Measurements from ENCODE around the gene RAI14. TPM values are rescaled to one million over a fixed set of nuclear protein-coding genes. Genes with fewer than 3 reads are reported as not detected.

RAI14 gene
- total RNA-seq, 4 donors from 2014 or later, result 1.1 to 3.6 (median 1.7) TPM

DNA sequence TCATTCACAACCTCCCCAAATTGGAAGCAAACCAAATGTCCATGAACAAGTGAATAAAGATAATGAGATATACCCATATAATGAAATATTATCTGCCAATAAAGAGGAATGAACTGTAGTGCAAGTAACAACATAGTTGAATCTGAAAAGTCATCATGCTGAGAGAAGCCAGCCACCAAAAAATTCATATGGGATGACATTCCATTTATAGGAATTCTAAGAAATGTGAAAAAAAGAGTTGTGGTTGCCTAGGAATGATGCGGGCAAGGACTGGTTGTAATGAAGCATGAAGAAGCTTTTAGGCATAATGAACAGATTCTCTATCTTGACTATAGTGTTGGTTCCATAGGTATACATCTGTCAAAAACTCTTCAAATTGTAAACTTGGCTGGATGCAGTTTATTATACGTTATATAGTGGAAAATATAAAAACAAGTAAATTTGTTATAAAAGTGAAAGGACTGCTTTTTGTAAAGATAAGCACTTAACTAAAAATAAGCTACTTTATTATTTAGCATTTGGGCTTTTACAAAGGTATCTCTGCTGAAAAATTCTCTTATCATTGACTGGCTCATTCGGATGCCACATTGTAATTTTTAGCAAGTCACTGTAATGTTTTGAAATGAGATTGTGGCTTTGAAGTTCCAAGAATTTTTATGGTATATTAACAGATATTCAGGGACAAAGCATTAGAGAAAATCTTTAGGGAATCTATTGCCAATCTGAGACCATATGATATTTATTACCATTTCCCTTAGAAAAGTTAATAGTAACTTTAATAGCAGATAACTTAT is 161.6 kb downstream of the RAI14 start:
- no peak for ATAC-seq
- Histone ChIP-seq H3K9me3 (no peaks in the 10 kb centered on the region), H3K4me3 (no peak overlapping the region), H3K4me1 (no peaks in the 10 kb centered on the region), H3K27me3 (no peaks in the 10 kb centered on the region), H3K36me3 (no peaks in the 10 kb centered on the region), H3K27ac (no peak overlapping the region)
- in situ Hi-C loops (cut with MboI; ENCODE audit: low sequenced_read_pairs in 4 of 4), result no loop called here
- TF ChIP-seq, protein P1, sequence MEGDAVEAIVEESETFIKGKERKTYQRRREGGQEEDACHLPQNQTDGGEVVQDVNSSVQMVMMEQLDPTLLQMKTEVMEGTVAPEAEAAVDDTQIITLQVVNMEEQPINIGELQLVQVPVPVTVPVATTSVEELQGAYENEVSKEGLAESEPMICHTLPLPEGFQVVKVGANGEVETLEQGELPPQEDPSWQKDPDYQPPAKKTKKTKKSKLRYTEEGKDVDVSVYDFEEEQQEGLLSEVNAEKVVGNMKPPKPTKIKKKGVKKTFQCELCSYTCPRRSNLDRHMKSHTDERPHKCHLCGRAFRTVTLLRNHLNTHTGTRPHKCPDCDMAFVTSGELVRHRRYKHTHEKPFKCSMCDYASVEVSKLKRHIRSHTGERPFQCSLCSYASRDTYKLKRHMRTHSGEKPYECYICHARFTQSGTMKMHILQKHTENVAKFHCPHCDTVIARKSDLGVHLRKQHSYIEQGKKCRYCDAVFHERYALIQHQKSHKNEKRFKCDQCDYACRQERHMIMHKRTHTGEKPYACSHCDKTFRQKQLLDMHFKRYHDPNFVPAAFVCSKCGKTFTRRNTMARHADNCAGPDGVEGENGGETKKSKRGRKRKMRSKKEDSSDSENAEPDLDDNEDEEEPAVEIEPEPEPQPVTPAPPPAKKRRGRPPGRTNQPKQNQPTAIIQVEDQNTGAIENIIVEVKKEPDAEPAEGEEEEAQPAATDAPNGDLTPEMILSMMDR (IDR thresholded peaks at IDR 0.05 in 4 of 5, conservative IDR thresholded peaks at IDR 0.05 in 1 of 5), result no peak
- TF ChIP-seq POLR2A (IDR thresholded peaks at IDR 0.05), result no peak
- intact Hi-C loops (cut with DNase I; ENCODE audit: low total_unique reads), result no loop called here
- DNase-seq, result no peak

DNA sequence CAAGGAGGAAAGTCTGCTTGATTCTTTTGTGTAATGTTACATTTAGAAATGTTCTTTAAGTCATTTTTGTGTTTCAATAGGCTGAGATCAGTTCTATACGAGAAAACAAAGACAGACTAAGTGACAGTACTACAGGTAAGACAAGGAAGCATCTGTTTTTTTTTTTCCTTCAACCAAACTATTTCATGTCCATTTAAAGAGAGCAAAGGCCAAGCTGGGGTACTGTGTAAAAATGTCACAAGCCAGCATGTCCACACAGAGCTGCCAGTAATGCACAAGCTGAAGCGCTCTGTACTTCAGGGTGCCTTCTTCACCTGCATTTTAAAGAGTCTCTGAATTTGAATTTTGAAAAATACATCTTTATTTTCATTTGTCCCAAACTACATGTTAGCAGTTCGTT is 162.6 kb downstream of the RAI14 start:
- TF ChIP-seq POLR2A (IDR thresholded peaks at IDR 0.05), result no peak
- TF ChIP-seq, protein P1 (IDR thresholded peaks at IDR 0.05 in 4 of 5, conservative IDR thresholded peaks at IDR 0.05 in 1 of 5), result no peak
- Histone ChIP-seq H3K36me3 (no peaks in the 10 kb centered on the region), H3K27ac (no peak overlapping the region), H3K4me1 (no peaks in the 10 kb centered on the region), H3K4me3 (no peak overlapping the region), H3K27me3 (no peaks in the 10 kb centered on the region), H3K9me3 (no peaks in the 10 kb centered on the region)
- ATAC-seq, result no peak
- intact Hi-C loops (cut with DNase I; ENCODE audit: low total_unique reads) (no loop called here), in situ Hi-C loops (cut with MboI; ENCODE audit: low sequenced_read_pairs in 4 of 4) (no loop called here)
- DNase-seq, result no peak

- Histone ChIP-seq H3K27ac (no peak overlapping the region), H3K4me1 (no peaks in the 10 kb centered on the region), H3K9me3 (no peaks in the 10 kb centered on the region), H3K4me3 (no peak overlapping the region), H3K36me3 (no peaks in the 10 kb centered on the region), H3K27me3 (no peaks in the 10 kb centered on the region)
- DNase-seq, result no peak
- TF ChIP-seq, protein P1 (IDR thresholded peaks at IDR 0.05 in 4 of 5, conservative IDR thresholded peaks at IDR 0.05 in 1 of 5), result no peak
- no peak for TF ChIP-seq POLR2A (IDR thresholded peaks at IDR 0.05)
- intact Hi-C loops (cut with DNase I; ENCODE audit: low total_unique reads) (no loop called here), in situ Hi-C loops (cut with MboI; ENCODE audit: low sequenced_read_pairs in 4 of 4) (no loop called here)
- ATAC-seq, result no peak
Measured at GRCh38 chr5:34820593-34820992, 164.5 kb downstream of the RAI14 start.

DNA sequence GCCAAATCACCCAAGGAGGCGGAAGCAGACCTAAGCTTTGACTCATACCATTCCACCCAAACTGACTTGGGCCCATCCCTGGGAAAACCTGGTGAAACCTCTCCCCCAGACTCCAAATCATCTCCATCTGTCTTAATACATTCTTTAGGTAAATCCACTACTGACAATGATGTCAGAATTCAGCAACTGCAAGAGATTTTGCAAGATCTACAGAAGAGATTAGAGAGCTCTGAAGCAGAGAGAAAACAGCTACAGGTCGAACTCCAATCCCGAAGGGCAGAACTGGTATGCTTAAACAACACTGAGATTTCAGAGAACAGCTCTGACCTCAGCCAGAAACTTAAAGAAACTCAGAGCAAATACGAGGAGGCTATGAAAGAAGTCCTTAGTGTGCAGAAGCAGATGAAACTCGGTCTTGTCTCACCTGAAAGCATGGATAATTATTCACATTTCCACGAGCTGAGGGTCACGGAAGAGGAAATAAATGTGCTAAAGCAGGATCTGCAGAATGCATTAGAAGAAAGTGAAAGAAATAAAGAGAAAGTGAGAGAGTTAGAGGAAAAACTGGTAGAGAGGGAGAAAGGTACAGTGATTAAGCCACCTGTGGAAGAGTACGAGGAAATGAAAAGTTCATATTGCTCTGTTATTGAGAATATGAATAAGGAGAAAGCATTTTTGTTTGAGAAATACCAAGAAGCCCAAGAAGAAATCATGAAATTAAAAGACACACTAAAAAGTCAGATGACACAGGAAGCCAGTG is 167.0 kb downstream of the RAI14 start:
- in situ Hi-C loops (cut with MboI; ENCODE audit: low sequenced_read_pairs in 4 of 4), result no loop called here
- H3K36me3 ChIP-seq, result no peaks in the 10 kb centered on the region
- H3K4me3 ChIP-seq, result no peak overlapping the region
- H3K9me3 ChIP-seq, result no peaks in the 10 kb centered on the region
- H3K4me1 ChIP-seq, result no peaks in the 10 kb centered on the region
- H3K27me3 ChIP-seq, result no peaks in the 10 kb centered on the region
- ATAC-seq (no peak), DNase-seq (no peak)
- TF ChIP-seq, protein P1 (IDR thresholded peaks at IDR 0.05 in 4 of 5, conservative IDR thresholded peaks at IDR 0.05 in 1 of 5), result no peak
- no peak for TF ChIP-seq POLR2A (IDR thresholded peaks at IDR 0.05)
- no peak overlapping the region for H3K27ac ChIP-seq
- intact Hi-C loops (cut with DNase I; ENCODE audit: low total_unique reads), result no loop called here
